ENCODE results near the gene SRPX.

- TF ChIP-seq CTCF (conservative IDR thresholded peaks at IDR 0.05 in 1 of 2, IDR thresholded peaks at IDR 0.05 in 1 of 2; ENCODE audit: extremely low read depth in 1 of 2, insufficient read depth in 1 of 2, low read depth in 1 of 2, low read length in 2 of 2), result no peak
- no peak for TF ChIP-seq EZH2 (IDR thresholded peaks at IDR 0.05; ENCODE audit: borderline replicate concordance, low read length)
Observed at GRCh38 chrX:38105216-38105725, 115.4 kb downstream of the SRPX start.

All from mammary epithelial cell (primary cell).